Gastrocnemius medialis (tissue), 4 donors: ENCODE data around the gene HSBP1L1. TPM values are rescaled to one million over a fixed set of nuclear protein-coding genes. Genes with fewer than 3 reads are reported as not detected.

Experiments
- ATAC-seq, 2 donors: fragments of 150-250 bp; one replicate each; pipeline ENCODE4 v1.9.1; 2016
- DNase-seq, 2 donors: peaks; one replicate each; pipeline ENCODE4 v3.0.0-alpha.2; 2019
- H3K27ac ChIP-seq, 4 donors: fragments of 200-600 bp; sonication (generic); 1 replicate in 1 of 4; 2 replicates in 3 of 4; pipeline ENCODE4 v1.5.1; 2016 to 2018; ENCODE audit warnings: mild to moderate bottlenecking in 2 of 4, moderate library complexity in 1 of 4
- H3K27me3 ChIP-seq, 3 donors: fragments of 200-600 bp; sonication (generic) in 2 of 3; 1 replicate in 1 of 3; 2 replicates in 2 of 3; pipeline versions ENCODE4 v1.5.1 to v1.6.0; 2016 to 2019; ENCODE audit warnings: mild to moderate bottlenecking in 1 of 3, moderate library complexity in 1 of 3
- H3K36me3 ChIP-seq, 2 donors: fragments of 200-600 bp; sonication (generic) in 1 of 2; one replicate each; pipeline ENCODE4 v1.5.1; 2017 to 2018
- H3K4me1 ChIP-seq, 2 donors: fragments of 200-600 bp; sonication (generic) in 1 of 2; one replicate each; pipeline ENCODE4 v1.5.1; 2016 to 2017; ENCODE audit warnings: mild to moderate bottlenecking in 2 of 2
- H3K4me3 ChIP-seq, 4 donors: fragments of 200-600 bp; sonication (generic) in 3 of 4; 1 replicate in 1 of 4; 2 replicates in 3 of 4; pipeline ENCODE4 v1.5.1; 2016 to 2019; ENCODE audit warnings: mild to moderate bottlenecking in 2 of 4
- H3K9me3 ChIP-seq, 3 donors: fragments of 200-600 bp; sonication (generic) in 2 of 3; 1 replicate in 1 of 3; 2 replicates in 2 of 3; pipeline ENCODE4 v1.5.1; 2016 to 2019
- POLR2A ChIP-seq, 2 donors: fragments of 450-650 bp; IDR thresholded peaks; one replicate each; pipeline ENCODE4 v1.6.1; 2017; ENCODE audit warnings: antibody characterized with exemption in 2 of 2, mild to moderate bottlenecking in 2 of 2, moderate library complexity in 2 of 2
- in situ Hi-C, 4 donors: fragments of 200-750 bp; cut with MboI; loops; one replicate each; pipeline versions ENCODE4 v1.15.0 to v1.8.0; 2017; ENCODE audit warnings: low sequenced_read_pairs in 4 of 4
- intact Hi-C: fragments of 100-400 bp; cut with DNase I; formaldehyde crosslinking; loops from one replicate; pipeline ENCODE4 v1.15.1; 2023; ENCODE audit warnings: low total_unique reads
- total RNA-seq, 4 donors: library from RNA; depleted of rRNA; stranded (reverse); fragments of >200 nt; gene quantifications; one replicate each; pipeline versions ENCODE4 v1.1.0 to v1.2.3, GENCODE V29; 2016
- TF ChIP-seq, protein P1 (sequence below), 5 experiments: fragments of 450-650 bp in 3 of 5; fragments of 200-600 bp in 2 of 5; sonication (generic) in 2 of 5; IDR thresholded peaks in 4 of 5; conservative IDR thresholded peaks in 1 of 5; 1 replicate in 4 of 5; 2 replicates in 1 of 5; pipeline ENCODE4 v1.5.1; 2016 to 2019; ENCODE audit warnings: antibody characterized with exemption in 5 of 5, mild to moderate bottlenecking in 3 of 5, moderate library complexity in 3 of 5

Gene HSBP1L1
- total RNA-seq, 4 donors from 2014 or later = 0.94 to 13.4 (median 6.9) TPM

DNA sequence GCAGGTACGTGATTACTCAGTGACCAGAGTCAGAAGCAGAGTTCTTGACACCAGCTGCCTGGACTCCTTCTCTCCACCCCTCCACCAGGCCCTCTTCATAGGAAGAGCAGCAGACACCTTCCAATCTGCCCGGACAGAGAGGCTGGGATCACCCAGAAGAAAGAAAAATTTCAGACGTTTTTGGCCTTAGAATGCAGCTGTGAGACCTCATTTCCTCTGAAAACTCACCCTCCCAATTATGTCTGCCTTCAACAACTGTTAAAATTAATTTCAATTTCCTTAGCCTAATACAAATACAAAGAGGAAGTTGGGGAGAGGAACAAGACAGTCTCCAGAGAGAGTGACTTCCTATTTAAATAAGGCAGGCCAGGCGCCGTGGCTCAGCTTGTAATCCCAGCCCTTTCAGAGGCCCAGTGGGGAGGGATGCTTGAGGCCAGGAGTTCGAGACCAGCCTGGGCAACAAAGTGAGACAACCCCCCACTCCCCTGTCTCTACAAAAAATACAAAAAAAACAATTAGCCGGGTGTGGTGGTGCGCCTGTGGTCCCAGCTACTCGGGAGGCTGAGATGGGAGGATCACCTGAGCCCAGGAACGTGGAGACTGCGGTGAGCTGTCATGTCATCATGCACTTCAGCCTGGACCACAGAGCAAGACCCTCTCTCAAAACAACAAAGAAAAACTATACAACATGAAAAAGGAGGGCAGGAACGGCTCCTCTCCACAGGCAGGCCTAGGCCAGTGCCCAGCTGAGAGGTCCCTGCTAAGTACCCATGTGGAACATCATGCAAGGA, 14.6 kb upstream of the HSBP1L1 start:
- intact Hi-C loops (loop anchor here (5.0 to 10.0 kb wide), 2 partner anchors 38 to 545 kb away; no protein-coding TSS in a partner anchor), in situ Hi-C loops (no loop called here)
- Histone ChIP-seq H3K4me3 (peak overlapping the region; percentile 75 to 97 (median 92)), H3K4me1 (peaks cover 47 to 61% of the 10 kb centered on the region in 2 donors), H3K27ac (peak overlapping the region; percentile 88 to 96 (median 92)), H3K36me3 (peaks cover 0 to 10% of the 10 kb centered on the region in 2 donors), H3K9me3 (no peaks in the 10 kb centered on the region), H3K27me3 (no peaks in the 10 kb centered on the region)
- DNase-seq (no peak), ATAC-seq (no peak)
- TF ChIP-seq, protein P1, sequence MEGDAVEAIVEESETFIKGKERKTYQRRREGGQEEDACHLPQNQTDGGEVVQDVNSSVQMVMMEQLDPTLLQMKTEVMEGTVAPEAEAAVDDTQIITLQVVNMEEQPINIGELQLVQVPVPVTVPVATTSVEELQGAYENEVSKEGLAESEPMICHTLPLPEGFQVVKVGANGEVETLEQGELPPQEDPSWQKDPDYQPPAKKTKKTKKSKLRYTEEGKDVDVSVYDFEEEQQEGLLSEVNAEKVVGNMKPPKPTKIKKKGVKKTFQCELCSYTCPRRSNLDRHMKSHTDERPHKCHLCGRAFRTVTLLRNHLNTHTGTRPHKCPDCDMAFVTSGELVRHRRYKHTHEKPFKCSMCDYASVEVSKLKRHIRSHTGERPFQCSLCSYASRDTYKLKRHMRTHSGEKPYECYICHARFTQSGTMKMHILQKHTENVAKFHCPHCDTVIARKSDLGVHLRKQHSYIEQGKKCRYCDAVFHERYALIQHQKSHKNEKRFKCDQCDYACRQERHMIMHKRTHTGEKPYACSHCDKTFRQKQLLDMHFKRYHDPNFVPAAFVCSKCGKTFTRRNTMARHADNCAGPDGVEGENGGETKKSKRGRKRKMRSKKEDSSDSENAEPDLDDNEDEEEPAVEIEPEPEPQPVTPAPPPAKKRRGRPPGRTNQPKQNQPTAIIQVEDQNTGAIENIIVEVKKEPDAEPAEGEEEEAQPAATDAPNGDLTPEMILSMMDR (IDR thresholded peaks at IDR 0.05 in 4 of 5, conservative IDR thresholded peaks at IDR 0.05 in 1 of 5) = no peak
- TF ChIP-seq POLR2A (IDR thresholded peaks at IDR 0.05) = no peak

DNA sequence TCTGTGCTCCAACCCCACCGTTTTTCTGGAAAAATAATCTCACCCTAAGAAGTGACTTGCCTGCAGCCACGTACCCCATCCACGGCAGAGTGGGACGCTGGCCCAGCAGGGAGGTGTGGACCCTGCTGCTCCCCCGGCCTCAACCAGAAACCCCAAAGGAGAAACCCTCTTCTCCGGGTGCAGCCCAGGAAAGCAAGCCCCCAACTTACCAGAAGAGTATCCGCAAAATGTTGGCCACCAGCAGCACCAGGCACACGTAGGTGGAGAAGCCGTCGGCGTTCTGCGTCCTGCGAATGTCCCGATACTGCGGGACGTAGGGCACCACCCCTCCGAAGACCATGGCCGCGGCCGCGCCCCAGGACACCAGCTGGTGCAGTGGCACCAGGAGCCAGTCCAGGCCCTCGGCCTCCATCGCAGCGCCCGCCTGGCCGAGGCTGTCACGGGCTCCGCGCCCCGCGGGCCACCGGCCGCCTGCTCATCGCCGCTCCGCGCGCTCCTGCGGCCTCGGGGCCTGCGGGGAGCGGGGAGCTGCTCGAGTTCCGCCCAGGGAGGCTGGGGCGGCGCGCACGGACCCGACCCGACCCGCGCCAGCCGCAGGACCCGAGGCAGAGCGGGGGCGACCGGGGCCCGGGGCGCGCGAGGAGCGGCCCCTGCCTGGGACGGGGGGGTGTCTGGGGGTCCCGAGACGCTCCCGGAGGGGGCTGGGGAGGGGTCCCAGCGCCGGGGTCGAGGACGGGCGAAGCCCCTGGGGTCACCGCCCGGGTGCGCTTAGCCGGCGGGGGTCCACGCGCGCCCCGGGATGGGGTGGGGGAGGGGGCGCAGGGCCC, 13.7 kb upstream of the HSBP1L1 start:
- Histone ChIP-seq H3K36me3 (peaks cover 0 to 10% of the 10 kb centered on the region in 2 donors), H3K27ac (peak overlapping the region; percentile 88 to 96 (median 92)), H3K9me3 (no peaks in the 10 kb centered on the region), H3K4me3 (peak overlapping the region; percentile 75 to 97 (median 92)), H3K27me3 (no peaks in the 10 kb centered on the region), H3K4me1 (peaks cover 38 to 52% of the 10 kb centered on the region in 2 donors)
- TF ChIP-seq, protein P1 (IDR thresholded peaks at IDR 0.05 in 4 of 5, conservative IDR thresholded peaks at IDR 0.05 in 1 of 5) = no peak
- ATAC-seq (peak; percentile 10 to 30), DNase-seq (no peak)
- intact Hi-C loops (loop anchor here (1.0 to 10.0 kb wide), 3 partner anchors 38 to 546 kb away; partner anchors contain the start of genes RBFA and TXNL4A), in situ Hi-C loops (no loop called here)

DNA sequence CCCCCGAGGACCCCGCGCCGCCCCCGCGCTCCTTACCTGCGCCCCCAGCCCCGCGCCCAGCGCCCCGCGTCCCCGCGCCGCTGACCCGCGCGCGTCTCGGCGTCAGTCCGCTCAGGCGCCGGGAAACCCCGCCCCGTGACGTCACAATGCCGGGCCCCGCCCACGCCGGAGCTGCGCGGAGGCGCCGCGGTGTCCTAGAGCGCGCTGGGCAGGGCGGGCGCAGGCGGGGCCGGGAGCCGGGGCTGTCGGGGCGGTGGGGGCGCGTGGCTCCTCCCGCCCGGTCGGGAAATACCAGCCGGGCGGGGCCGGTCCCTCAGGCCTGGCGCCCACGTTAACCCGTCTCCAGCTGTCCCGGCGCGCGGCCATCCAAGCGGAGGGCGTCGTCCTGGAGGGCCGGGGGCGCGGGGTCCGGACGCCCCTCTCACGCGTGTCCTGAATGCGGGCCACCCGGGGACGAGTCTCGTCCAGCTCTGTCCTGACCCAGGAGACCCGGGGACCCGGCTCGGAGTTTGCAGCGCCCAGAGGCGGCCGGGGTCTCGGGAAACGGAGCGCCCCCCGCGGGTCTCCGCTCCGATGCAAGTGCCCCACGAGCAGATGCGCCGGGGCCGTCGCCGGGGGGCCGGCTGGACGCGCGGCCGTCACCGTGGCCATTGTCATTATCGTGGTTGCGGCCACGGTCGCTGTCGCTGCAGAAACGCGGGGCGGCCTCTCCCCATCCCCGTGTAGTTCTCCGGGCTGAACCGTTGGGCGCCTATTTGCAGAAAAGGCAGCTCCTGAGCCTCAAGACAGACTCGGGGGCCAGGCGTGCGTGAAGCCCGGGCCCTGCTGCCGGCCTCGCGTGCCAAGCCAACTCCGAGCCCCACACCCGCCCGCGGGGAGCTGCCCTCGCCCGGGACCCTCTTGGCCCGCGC, 12.6 kb upstream of the HSBP1L1 start, which contains the start of gene SLC66A2:
TSS of gene SLC66A2 (minus strand) at position 109 of the 911 bp plus-strand sequence. CDS start 727 bp downstream, outside the sequence.
- TF ChIP-seq, protein P1 (IDR thresholded peaks at IDR 0.05 in 4 of 5, conservative IDR thresholded peaks at IDR 0.05 in 1 of 5) = peak in 2 of 5 experiments; percentile 4 to 17
- TF ChIP-seq POLR2A (IDR thresholded peaks at IDR 0.05) = peak; percentile 93 to 95
- in situ Hi-C loops = no loop called here
- peaks cover 28 to 42% of the 10 kb centered on the region in 2 donors for H3K4me1 ChIP-seq

More for the DNA sequence above, 12.6 kb upstream of the HSBP1L1 start, which contains the start of gene SLC66A2:
- DNase-seq = peak; percentile 81 to 85
- H3K27ac ChIP-seq = peak within 1 kb of the TSS; percentile 88 to 96 (median 92)
- H3K36me3 ChIP-seq = peaks cover 0 to 10% of the 10 kb centered on the region in 2 donors
- intact Hi-C loops = loop anchor here (1.0 to 10.0 kb wide), 3 partner anchors 37 to 547 kb away; partner anchors contain the start of genes RBFA and TXNL4A
- no peaks in the 10 kb centered on the region for H3K27me3 ChIP-seq
- no peaks in the 10 kb centered on the region for H3K9me3 ChIP-seq
- ATAC-seq = peak; percentile 68 to 80
- H3K4me3 ChIP-seq = peak within 1 kb of the TSS; percentile 75 to 97 (median 92)
